ENCODE measurements around the gene COL4A2. TPM values are rescaled to one million over a fixed set of nuclear protein-coding genes. Genes with fewer than 3 reads are reported as not detected.

Gene COL4A2
- total and polyA plus RNA-seq, 4 donors = 8.0 to 45.2 (median 40.3) TPM

GRCh38 chr13:110541526-110541920 lies 234.4 kb downstream of the COL4A2 start:
- WGBS = 55% methylated on average over 4 of the region's 4 CpGs
- no peaks in the 10 kb centered on the region for H3K27me3 ChIP-seq (ENCODE audit: control insufficient read depth in 4 of 4, insufficient read depth in 4 of 4, low read length in 3 of 4)
- H3K9me3 ChIP-seq (ENCODE audit: control insufficient read depth in 4 of 4, low read length in 3 of 4) = no peaks in the 10 kb centered on the region
- no peak for TF ChIP-seq EGR1 (IDR thresholded peaks at IDR 0.05; ENCODE audit: low read depth in 2 of 2)
- TF ChIP-seq SP1 (IDR thresholded peaks at IDR 0.05) = peak; percentile 17
- peaks cover 9 to 25% (median 17%) of the 10 kb centered on the region in 4 donors for H3K4me1 ChIP-seq (ENCODE audit: control insufficient read depth in 4 of 4, insufficient read depth in 4 of 4, low read length in 3 of 4)
- DNase-seq (ENCODE audit: low spot score) = no peak
- H3K27ac ChIP-seq (ENCODE audit: low read depth in 1 of 2, low read length in 2 of 2) = peak overlapping the region; percentile 64 to 77
- H3K36me3 ChIP-seq (ENCODE audit: control insufficient read depth in 4 of 4, insufficient read depth in 3 of 4, low read depth in 1 of 4, low read length in 3 of 4) = no peaks in the 10 kb centered on the region
- no peak overlapping the region for H3K4me3 ChIP-seq (ENCODE audit: low read depth in 1 of 3, low read length in 3 of 3)
- H3K9ac ChIP-seq (ENCODE audit: low read depth in 1 of 2, low read length in 2 of 2) = peak overlapping the region in 1 of 2 donors; percentile 29

DNA sequence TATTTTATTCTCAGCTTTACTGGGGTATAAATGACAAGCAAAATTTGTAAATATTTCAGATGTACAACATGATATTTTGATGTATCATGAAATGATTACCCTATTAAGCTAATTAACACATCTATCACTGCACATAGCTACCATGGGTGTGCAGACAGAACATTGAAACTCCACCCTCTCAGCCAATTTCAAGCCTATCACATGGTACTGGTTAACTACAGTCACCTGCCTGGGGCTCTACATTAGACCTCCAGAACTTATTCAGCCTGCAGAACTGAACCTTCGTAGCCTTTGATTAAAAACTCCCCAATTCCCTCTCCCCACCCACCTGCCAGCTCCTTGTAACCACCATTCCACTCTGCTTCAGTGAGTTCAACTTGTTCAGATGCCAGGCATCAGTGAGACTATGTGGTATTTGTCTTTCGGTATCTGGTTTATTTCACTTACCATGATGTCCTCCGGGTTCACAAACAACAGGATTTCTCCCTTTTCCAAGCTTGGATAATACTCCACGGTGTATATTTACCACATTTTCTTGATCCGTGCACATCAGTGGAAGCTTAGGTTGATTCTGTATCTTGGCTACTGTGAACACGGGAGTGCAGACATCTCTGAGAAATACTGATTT lies 235.2 kb downstream of the COL4A2 start:
- H3K27ac ChIP-seq (ENCODE audit: low read depth in 1 of 2, low read length in 2 of 2) = no peak overlapping the region
- H3K36me3 ChIP-seq (ENCODE audit: control insufficient read depth in 4 of 4, insufficient read depth in 3 of 4, low read depth in 1 of 4, low read length in 3 of 4) = peaks cover 0 to 3% (median 0%) of the 10 kb centered on the region in 4 donors
- H3K9me3 ChIP-seq (ENCODE audit: control insufficient read depth in 4 of 4, low read length in 3 of 4) = no peaks in the 10 kb centered on the region
- no peaks in the 10 kb centered on the region for H3K27me3 ChIP-seq (ENCODE audit: control insufficient read depth in 4 of 4, insufficient read depth in 4 of 4, low read length in 3 of 4)
- peaks cover 9 to 26% (median 17%) of the 10 kb centered on the region in 4 donors for H3K4me1 ChIP-seq (ENCODE audit: control insufficient read depth in 4 of 4, insufficient read depth in 4 of 4, low read length in 3 of 4)
- H3K9ac ChIP-seq (ENCODE audit: low read depth in 1 of 2, low read length in 2 of 2) = no peak overlapping the region
- WGBS = 82% methylated on average over 6 of the region's 6 CpGs
- DNase-seq (ENCODE audit: low spot score) = no peak
- H3K4me3 ChIP-seq (ENCODE audit: low read depth in 1 of 3, low read length in 3 of 3) = no peak overlapping the region
- TF ChIP-seq SP1 (IDR thresholded peaks at IDR 0.05) = no peak
- TF ChIP-seq FOXA1 (IDR thresholded peaks at IDR 0.05) = no peak
- TF ChIP-seq RXRA (IDR thresholded peaks at IDR 0.05) = no peak
- TF ChIP-seq RAD21 (IDR thresholded peaks at IDR 0.05) = no peak
- TF ChIP-seq, protein P1, sequence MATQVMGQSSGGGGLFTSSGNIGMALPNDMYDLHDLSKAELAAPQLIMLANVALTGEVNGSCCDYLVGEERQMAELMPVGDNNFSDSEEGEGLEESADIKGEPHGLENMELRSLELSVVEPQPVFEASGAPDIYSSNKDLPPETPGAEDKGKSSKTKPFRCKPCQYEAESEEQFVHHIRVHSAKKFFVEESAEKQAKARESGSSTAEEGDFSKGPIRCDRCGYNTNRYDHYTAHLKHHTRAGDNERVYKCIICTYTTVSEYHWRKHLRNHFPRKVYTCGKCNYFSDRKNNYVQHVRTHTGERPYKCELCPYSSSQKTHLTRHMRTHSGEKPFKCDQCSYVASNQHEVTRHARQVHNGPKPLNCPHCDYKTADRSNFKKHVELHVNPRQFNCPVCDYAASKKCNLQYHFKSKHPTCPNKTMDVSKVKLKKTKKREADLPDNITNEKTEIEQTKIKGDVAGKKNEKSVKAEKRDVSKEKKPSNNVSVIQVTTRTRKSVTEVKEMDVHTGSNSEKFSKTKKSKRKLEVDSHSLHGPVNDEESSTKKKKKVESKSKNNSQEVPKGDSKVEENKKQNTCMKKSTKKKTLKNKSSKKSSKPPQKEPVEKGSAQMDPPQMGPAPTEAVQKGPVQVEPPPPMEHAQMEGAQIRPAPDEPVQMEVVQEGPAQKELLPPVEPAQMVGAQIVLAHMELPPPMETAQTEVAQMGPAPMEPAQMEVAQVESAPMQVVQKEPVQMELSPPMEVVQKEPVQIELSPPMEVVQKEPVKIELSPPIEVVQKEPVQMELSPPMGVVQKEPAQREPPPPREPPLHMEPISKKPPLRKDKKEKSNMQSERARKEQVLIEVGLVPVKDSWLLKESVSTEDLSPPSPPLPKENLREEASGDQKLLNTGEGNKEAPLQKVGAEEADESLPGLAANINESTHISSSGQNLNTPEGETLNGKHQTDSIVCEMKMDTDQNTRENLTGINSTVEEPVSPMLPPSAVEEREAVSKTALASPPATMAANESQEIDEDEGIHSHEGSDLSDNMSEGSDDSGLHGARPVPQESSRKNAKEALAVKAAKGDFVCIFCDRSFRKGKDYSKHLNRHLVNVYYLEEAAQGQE (IDR thresholded peaks at IDR 0.05) = no peak
- TF ChIP-seq EGR1 (IDR thresholded peaks at IDR 0.05; ENCODE audit: low read depth in 2 of 2) = no peak
- TF ChIP-seq JUND (IDR thresholded peaks at IDR 0.05) = no peak
- no peak for TF ChIP-seq GABPA (IDR thresholded peaks at IDR 0.05 in 1 of 2, conservative IDR thresholded peaks at IDR 0.05 in 1 of 2)
- TF ChIP-seq, protein P2, sequence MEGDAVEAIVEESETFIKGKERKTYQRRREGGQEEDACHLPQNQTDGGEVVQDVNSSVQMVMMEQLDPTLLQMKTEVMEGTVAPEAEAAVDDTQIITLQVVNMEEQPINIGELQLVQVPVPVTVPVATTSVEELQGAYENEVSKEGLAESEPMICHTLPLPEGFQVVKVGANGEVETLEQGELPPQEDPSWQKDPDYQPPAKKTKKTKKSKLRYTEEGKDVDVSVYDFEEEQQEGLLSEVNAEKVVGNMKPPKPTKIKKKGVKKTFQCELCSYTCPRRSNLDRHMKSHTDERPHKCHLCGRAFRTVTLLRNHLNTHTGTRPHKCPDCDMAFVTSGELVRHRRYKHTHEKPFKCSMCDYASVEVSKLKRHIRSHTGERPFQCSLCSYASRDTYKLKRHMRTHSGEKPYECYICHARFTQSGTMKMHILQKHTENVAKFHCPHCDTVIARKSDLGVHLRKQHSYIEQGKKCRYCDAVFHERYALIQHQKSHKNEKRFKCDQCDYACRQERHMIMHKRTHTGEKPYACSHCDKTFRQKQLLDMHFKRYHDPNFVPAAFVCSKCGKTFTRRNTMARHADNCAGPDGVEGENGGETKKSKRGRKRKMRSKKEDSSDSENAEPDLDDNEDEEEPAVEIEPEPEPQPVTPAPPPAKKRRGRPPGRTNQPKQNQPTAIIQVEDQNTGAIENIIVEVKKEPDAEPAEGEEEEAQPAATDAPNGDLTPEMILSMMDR (IDR thresholded peaks at IDR 0.05; ENCODE audit: low read depth, low read length, missing input control) = no peak
- no peak for TF ChIP-seq HNF4A (conservative IDR thresholded peaks at IDR 0.05)
- TF ChIP-seq, protein P3, sequence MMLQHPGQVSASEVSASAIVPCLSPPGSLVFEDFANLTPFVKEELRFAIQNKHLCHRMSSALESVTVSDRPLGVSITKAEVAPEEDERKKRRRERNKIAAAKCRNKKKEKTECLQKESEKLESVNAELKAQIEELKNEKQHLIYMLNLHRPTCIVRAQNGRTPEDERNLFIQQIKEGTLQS (IDR thresholded peaks at IDR 0.05) = no peak
- TF ChIP-seq FOXA2 (IDR thresholded peaks at IDR 0.05) = no peak

Measured in liver (tissue), 9 donors.